Measurements from ENCODE around the gene KBTBD4. TPM values are rescaled to one million over a fixed set of nuclear protein-coding genes. Genes with fewer than 3 reads are reported as not detected.
"Not testable (repeated sequence)": the region's sequence is repeated elsewhere in the genome, so short reads cannot be mapped to it uniquely, and the experiment has no call there.

KBTBD4 gene
- total RNA-seq, 1 experiment from 2014 or later = 26.9 TPM

- DNase-seq (ENCODE audit: low read depth) = no peak
These were observed 11.4 kb upstream of the KBTBD4 start for GRCh38 chr11:47589977-47590861.

DNA sequence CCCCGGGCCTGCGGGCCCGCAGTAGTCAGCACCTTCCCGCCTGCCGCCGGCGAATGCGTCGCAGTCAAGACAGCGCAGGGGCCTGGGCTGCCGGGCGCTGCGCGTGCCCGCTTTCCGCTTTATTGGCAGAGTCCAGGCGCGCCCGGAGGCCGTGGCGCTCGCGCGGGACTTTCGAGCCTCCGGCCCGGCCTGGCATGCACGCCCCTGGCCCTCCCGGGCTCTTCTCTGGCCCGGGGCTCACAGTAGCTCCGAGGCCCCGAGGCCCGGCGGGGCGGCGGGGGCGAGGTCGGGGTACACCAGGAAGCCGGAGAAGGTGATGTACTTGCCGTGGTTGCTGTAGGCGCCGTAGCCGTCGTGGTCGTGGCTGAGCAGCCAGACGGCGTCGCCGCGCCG, 10.8 kb upstream of the KBTBD4 start:
- no peak for DNase-seq (ENCODE audit: low read depth)

GRCh38 chr11:47589118-47589517, 10.3 kb upstream of the KBTBD4 start:
- DNase-seq (ENCODE audit: low read depth) = no peak

DNA sequence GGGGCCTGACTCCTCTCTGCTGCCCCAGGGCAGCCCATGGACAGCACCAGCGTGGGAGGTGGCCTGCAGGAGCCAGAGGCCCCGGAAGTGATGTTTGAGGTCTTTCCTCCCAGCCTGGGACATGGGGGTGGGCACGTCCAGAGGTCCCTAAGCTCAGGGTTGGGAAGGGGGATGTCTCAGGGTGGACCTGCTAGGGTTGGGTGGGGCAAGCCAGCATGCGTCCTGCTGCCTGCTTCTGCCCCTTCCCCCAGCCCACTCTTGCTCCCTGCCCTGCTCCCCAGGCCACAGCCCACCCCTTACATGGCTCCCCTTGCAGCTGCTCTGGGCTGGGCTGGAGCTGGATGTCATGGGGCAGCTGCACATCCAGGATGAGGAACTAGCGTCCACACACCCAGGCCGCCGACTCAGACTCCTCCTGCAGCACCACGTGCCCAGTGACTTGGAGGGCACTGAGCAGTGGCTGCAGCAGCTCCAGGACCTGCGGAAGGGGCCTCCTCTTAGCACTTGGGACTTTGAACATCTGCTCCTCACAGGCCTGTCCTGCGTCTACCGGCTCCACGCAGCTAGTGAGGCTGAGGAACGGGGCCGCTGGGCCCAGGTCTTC, 9.1 kb upstream of the KBTBD4 start:
- no peak for DNase-seq (ENCODE audit: low read depth)

DNA sequence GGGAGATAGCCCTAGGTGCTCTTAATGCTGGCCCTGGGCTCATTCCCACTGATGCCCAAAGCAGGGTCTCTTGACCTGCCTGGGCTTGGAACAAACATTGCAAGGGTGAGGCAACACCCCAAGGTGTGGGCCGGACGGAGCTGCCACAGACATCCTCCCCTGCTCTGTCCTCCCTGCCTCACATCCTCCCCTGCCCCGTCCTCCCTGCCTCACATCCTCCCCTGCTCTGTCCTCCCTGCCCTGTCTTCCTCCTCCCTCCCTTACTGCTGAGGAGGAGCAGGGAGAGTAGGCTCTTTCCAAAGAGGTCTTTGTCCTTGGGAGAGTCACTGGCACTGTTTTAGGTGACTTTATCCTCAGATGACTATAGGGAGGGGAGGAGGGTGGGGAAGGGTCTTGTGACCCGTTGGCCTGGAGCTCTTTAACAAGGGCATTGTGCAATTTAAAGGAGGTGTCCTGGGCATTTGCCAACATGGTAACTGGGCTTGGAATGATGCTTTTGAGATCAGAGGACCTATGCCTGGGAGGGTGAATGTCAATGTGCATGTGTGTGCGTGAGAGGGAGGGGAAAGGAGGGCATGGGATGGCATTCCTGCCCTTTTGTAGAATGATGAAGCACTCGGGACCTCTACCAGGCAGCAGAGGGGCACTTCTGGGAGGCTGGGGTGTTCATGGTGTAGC, 8.4 kb upstream of the KBTBD4 start:
- DNase-seq (ENCODE audit: low read depth) = no peak

- DNase-seq (ENCODE audit: low read depth) = no peak
These were observed 7.5 kb upstream of the KBTBD4 start, which contains the start of gene FAM180B for GRCh38 chr11:47586098-47586855. TSS of gene FAM180B (plus strand) at chr11:47586678. CDS start at chr11:47586769, 91 bp downstream.

GRCh38 chr11:47583844-47584243, 5.1 kb upstream of the KBTBD4 start:
- DNase-seq (ENCODE audit: low read depth) = no peak

- DNase-seq (ENCODE audit: low read depth) = no peak
These were observed 1.2 kb downstream of the KBTBD4 start for GRCh38 chr11:47577460-47578041.

GRCh38 chr11:47573321-47573720, 5.4 kb downstream of the KBTBD4 start:
- no peak for DNase-seq (ENCODE audit: low read depth)

DNA sequence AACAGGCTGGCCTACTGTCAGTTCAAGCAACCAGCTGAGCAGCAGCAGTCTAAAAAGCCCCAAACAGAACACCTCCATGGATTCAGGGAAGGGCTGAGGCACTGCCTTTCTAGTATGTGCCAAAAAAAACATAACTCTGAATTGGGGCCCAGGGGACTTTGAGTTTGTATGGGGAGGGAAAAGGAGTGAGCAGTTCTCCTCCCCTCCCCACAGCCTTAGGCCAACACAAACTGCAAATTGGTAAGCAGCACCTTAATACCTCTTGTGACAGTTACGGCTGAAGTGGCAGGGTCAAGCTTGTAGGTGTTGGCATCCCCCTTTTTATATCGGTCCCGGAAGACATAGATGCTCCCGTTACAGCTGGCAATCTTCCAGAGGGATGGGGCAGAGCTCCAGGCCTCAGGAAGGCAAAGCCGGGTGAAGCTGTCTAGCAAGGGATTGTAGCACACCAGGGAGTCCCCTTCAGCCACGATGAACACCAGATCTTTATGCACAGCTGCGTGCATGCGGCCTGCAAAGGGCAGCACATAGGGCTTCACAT, 6.0 kb downstream of the KBTBD4 start:
- DNase-seq (ENCODE audit: low read depth) = no peak

- no peak for DNase-seq (ENCODE audit: low read depth)
These were observed 6.9 kb downstream of the KBTBD4 start for GRCh38 chr11:47571895-47572294.

DNA sequence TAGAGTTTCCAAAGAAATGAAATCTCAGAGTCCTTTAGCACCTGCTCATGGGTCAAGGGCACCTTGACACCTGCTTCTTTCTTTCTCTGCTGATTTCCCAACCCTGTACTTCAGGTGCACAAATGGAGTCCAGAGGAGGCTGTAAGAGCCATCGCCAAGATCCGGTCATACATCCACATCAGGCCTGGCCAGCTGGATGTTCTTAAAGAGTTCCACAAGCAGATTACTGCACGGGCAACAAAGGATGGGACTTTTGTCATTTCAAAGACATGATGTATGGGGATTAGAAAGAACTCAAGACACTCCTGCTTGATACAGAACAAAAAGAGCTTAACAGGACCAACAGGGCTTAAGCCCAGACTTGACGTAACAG, 7.4 kb downstream of the KBTBD4 start:
- no peak for DNase-seq (ENCODE audit: low read depth)

DNA sequence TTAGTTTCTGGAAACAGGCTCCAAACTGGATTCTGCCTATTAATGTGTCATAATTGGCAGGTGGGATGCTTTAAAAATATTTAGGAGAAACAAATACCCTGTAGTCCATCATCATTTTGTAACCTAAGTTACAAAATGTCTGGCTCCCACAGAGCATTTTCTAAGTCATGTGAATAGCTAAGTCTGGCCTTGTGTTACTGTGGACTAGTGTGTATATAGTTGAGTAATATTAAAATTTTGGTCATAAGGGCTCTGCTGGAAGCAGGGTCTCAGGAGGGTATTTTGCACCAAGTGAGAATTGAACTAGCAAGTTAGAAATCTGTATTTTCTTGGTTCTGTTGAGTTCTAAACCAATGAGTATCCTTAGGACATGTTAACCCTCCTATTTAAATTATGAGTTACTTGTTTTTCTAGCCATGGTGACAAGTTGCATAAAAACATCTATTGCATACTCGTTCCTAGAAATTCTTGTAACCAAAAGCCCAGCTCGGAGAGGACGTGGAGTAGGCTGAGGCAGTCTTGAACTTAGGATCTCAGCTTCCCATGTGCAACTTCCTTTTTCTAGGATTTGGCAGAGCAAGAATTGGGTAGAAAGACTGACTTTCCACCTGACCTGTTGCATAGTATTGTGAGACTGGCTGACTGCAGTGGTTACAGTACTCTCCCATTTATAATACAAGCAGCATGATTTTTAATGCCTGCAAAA, 8.0 kb downstream of the KBTBD4 start:
- DNase-seq (ENCODE audit: low read depth) = no peak

GRCh38 chr11:47569646-47570045, 9.1 kb downstream of the KBTBD4 start:
- no peak for DNase-seq (ENCODE audit: low read depth)

DNA sequence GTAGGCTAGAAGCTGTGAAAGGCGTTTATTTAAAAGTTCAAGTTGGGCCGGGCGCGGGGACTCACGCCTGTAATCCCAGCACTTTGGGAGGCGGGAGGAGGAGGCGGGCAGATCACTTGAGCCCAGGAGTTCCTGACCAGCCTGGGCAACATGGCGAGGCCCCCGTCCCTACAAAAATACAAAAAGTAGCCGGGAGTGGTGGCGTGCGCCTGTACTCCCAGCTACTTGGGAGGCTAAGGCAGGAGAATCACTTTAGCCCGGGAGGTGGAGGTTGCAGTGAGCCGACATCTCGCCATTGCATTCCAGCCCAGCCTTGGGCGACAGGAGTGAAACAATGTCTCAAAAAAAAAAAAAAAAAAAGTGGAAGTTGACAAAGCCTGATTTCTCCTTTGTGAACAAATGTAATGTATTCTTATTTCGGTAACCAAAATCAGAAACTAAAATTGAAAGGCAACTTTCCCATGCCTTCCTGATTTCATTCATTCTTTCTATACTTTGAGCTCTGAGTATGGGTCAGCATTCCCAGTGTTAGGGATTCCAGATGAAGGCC, 12.5 kb downstream of the KBTBD4 start:
- DNase-seq (ENCODE audit: low read depth) = no peak

DNA sequence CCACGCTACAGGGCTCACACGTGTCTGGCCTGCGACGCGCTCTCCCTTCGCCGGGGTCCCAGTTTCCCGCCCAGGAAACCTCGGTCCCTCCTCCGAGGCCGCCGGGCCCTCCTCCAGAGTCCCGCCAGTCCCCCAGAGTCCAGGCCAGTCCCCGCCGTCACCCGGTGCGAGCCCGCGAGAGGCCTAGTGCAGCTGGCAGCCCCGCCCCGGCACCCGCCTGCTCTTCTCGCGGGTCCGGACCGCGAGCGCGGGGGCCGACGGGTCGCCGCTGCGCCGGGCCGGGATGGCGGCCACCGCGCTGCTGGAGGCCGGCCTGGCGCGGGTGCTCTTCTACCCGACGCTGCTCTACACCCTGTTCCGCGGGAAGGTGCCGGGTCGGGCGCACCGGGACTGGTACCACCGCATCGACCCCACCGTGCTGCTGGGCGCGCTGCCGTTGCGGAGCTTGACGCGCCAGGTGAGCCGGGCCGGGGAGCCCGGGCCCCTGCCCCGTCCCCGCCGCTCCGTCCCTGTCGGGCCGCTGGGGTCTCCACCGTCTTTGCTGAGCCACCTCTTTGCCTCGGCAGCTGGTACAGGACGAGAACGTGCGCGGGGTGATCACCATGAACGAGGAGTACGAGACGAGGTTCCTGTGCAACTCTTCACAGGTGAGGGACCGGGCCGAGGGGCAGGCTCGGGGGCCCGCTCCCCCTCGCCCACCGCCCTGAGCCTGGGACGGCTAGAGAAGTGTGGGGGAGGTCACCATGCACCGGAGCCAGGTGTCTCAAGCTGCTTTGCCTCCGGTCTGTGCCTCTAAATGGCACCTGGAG, 13.2 kb downstream of the KBTBD4 start, which contains the start of gene PTPMT1:
Gene PTPMT1 (plus strand): TSS at position 260 of the 809 bp plus-strand sequence. CDS start 24 bp downstream, at position 284.
- peak; percentile 82 for DNase-seq (ENCODE audit: low read depth)

GRCh38 chr11:47564933-47565339, 13.8 kb downstream of the KBTBD4 start:
- no peak for DNase-seq (ENCODE audit: low read depth)

GRCh38 chr11:47564366-47564765, 14.4 kb downstream of the KBTBD4 start:
- DNase-seq (ENCODE audit: low read depth) = not testable (repeated sequence)

- DNase-seq (ENCODE audit: low read depth) = not testable (repeated sequence)
These were observed 16.4 kb downstream of the KBTBD4 start for GRCh38 chr11:47562393-47562792.

Measured in Daoy (cell line).